Measurements from ENCODE around the gene TAS1R3. TPM values are rescaled to one million over a fixed set of nuclear protein-coding genes. Genes with fewer than 3 reads are reported as not detected.
A peak's percentile ranks its signal among the peaks of the same experiment; 100 is the strongest.

The TAS1R3 gene
- total and polyA plus RNA-seq, 2 experiments from 2014 or later: 0.14 TPM; not detected in 1

DNA sequence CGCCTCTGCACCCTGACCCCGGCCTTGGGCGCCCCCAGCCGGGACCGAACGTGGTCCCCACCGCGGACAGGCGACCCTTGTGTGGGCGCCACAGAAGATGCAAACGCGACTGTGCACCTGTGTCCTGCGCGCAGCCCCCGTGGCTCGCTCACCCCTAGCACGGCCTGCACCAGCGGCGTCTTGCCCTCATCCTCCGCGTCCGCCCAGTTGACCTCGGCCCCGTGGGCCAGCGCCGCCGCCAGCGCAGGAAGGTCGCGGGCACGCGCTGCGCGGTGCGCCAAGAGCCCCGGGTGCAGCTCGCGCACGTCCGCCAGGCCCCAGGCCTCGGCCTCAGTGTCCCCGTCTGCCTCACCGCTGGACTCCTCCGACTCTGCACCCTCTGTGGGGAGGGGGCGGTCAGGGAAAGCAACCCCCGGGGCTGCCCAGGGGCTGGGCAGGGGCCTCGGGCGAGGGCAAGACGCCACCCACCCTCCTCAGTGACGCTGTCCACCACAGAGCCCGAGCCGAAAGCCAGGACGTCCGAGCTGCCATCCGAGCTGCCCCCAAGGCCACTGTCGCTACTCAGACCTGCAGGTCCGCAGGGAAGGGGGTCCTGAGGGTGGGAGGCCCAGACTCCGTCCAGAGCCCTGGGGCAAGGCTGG is 36.7 kb upstream of the TAS1R3 start:
- H3K4me1 Mint-ChIP-seq: peaks cover 4% of the 10 kb centered on the region; the same call in 1 of the 3 replicates
- H3K36me3 Mint-ChIP-seq (ENCODE audit: low read depth): no peaks in the 10 kb centered on the region
- ATAC-seq (peak; percentile 15), DNase-seq (ENCODE audit: low spot score) (no peak)
- Histone ChIP-seq H4K20me1 (replicated peaks; ENCODE audit: insufficient read depth) (no peaks in the 10 kb centered on the region), H3K9me2 (ENCODE audit: insufficient read depth) (no peaks in the 10 kb centered on the region), H2AFZ (peak overlapping the region; percentile 47; the same call in 1 of the 2 replicates), H3K4me1 (ENCODE audit: insufficient read depth) (no peaks in the 10 kb centered on the region), H3K4me3 (peak overlapping the region; percentile 59), H3K27me3 (ENCODE audit: insufficient read depth) (no peaks in the 10 kb centered on the region), H3K27ac (ENCODE audit: low read depth) (no peak overlapping the region), H3K79me2 (replicated peaks; ENCODE audit: insufficient read depth) (no peaks in the 10 kb centered on the region), H3K36me3 (ENCODE audit: insufficient read depth) (no peaks in the 10 kb centered on the region), H3K4me2 (peak overlapping the region; percentile 73; the same call in 1 of the 2 replicates), H3F3A (replicated peaks; ENCODE audit: low read depth) (0 out of 2 replicates have a peak, but pooled peaks cover 9% of the 10 kb centered on the region)
- H3K4me3 Mint-ChIP-seq: no peak overlapping the region
- peaks cover 11% of the 10 kb centered on the region for H3K27me3 Mint-ChIP-seq (ENCODE audit: insufficient read depth, low read depth, poor library complexity)
- H3K27ac Mint-ChIP-seq: no peak overlapping the region
- peaks cover 3% of the 10 kb centered on the region; the same call in 2 of the 3 replicates for H3K9me3 Mint-ChIP-seq
- TF ChIP-seq, protein P1, sequence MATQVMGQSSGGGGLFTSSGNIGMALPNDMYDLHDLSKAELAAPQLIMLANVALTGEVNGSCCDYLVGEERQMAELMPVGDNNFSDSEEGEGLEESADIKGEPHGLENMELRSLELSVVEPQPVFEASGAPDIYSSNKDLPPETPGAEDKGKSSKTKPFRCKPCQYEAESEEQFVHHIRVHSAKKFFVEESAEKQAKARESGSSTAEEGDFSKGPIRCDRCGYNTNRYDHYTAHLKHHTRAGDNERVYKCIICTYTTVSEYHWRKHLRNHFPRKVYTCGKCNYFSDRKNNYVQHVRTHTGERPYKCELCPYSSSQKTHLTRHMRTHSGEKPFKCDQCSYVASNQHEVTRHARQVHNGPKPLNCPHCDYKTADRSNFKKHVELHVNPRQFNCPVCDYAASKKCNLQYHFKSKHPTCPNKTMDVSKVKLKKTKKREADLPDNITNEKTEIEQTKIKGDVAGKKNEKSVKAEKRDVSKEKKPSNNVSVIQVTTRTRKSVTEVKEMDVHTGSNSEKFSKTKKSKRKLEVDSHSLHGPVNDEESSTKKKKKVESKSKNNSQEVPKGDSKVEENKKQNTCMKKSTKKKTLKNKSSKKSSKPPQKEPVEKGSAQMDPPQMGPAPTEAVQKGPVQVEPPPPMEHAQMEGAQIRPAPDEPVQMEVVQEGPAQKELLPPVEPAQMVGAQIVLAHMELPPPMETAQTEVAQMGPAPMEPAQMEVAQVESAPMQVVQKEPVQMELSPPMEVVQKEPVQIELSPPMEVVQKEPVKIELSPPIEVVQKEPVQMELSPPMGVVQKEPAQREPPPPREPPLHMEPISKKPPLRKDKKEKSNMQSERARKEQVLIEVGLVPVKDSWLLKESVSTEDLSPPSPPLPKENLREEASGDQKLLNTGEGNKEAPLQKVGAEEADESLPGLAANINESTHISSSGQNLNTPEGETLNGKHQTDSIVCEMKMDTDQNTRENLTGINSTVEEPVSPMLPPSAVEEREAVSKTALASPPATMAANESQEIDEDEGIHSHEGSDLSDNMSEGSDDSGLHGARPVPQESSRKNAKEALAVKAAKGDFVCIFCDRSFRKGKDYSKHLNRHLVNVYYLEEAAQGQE (IDR thresholded peaks at IDR 0.05; ENCODE audit: unreplicated experiment): no peak
- TF ChIP-seq ZNF331 (CRISPR knock-in tag; IDR thresholded peaks at IDR 0.05; ENCODE audit: low read depth) (no peak), STAT1 (IDR thresholded peaks at IDR 0.05; ENCODE audit: unreplicated experiment) (no peak), NANOG (IDR thresholded peaks at IDR 0.05; ENCODE audit: borderline replicate concordance) (no peak), CTCF (conservative IDR thresholded peaks at IDR 0.05; ENCODE audit: low read depth in 2 of 2) (0 out of 4 replicates have a peak, but pooled peaks of 1 of the 2 experiments have one; percentile 7), JUNB (IDR thresholded peaks at IDR 0.05; ENCODE audit: unreplicated experiment) (no peak)

GRCh38 chr1:1295154-1295923 is 35.7 kb upstream of the TAS1R3 start:
- Mint-ChIP-seq H3K9me3 (no peaks in the 10 kb centered on the region), H3K36me3 (ENCODE audit: low read depth) (no peaks in the 10 kb centered on the region), H3K27me3 (ENCODE audit: insufficient read depth, low read depth, poor library complexity) (peaks cover 6% of the 10 kb centered on the region), H3K27ac (no peak overlapping the region), H3K4me1 (peaks cover 4% of the 10 kb centered on the region; the same call in 1 of the 3 replicates), H3K4me3 (no peak overlapping the region)
- no peak for DNase-seq (ENCODE audit: low spot score)
- no peak overlapping the region for H2AFZ ChIP-seq
- no peak overlapping the region for H3K4me2 ChIP-seq
- no peaks in the 10 kb centered on the region for H3K4me1 ChIP-seq (ENCODE audit: insufficient read depth)
- H3K27ac ChIP-seq (ENCODE audit: low read depth): no peak overlapping the region
- no peak for ATAC-seq
- H3F3A ChIP-seq (replicated peaks; ENCODE audit: low read depth): 0 out of 2 replicates have a peak, but pooled peaks cover 9% of the 10 kb centered on the region
- H3K4me3 ChIP-seq: no peak overlapping the region
- no peaks in the 10 kb centered on the region for H3K79me2 ChIP-seq (replicated peaks; ENCODE audit: insufficient read depth)
- H3K27me3 ChIP-seq (ENCODE audit: insufficient read depth): no peaks in the 10 kb centered on the region
- no peaks in the 10 kb centered on the region for H3K36me3 ChIP-seq (ENCODE audit: insufficient read depth)
- no peaks in the 10 kb centered on the region for H3K9me2 ChIP-seq (ENCODE audit: insufficient read depth)
- no peaks in the 10 kb centered on the region for H4K20me1 ChIP-seq (replicated peaks; ENCODE audit: insufficient read depth)
- TF ChIP-seq ZNF114 (CRISPR knock-in tag; IDR thresholded peaks at IDR 0.05) (no peak), STAT1 (IDR thresholded peaks at IDR 0.05; ENCODE audit: unreplicated experiment) (no peak), POLR2AphosphoS5 (IDR thresholded peaks at IDR 0.05; ENCODE audit: low read depth) (no peak), CREB1 (CRISPR knock-in tag; IDR thresholded peaks at IDR 0.05; ENCODE audit: low read depth) (no peak), EZH2phosphoT487 (IDR thresholded peaks at IDR 0.05; ENCODE audit: unreplicated experiment) (no peak), EZH2 (IDR thresholded peaks at IDR 0.05; ENCODE audit: low read depth, unreplicated experiment) (no peak)
- TF ChIP-seq, protein P1 (IDR thresholded peaks at IDR 0.05; ENCODE audit: unreplicated experiment): no peak
